SK-N-SH (cell line): ENCODE measurements around the gene GADL1. TPM values are rescaled to one million over a fixed set of nuclear protein-coding genes. Genes with fewer than 3 reads are reported as not detected.

Experiments used
- CTCF ChIA-PET: fragments of 300-600, 350-600 bp; formaldehyde crosslinking; extraction: SDS; loops from one replicate; lab custom pipeline; 2021; lab: Yijun Ruan, JAX
- POLR2A ChIA-PET: fragments of 350-600 bp; sonication (Branson Sonifier 250); formaldehyde crosslinking; extraction: SDS; loops from one replicate; lab custom pipeline; 2020; ENCODE audit warnings: antibody characterized with exemption, inconsistent platforms; lab: Yijun Ruan, JAX
- DNase-seq: peaks from one replicate; pipeline ENCODE4 v3.0.0; 2012
- H2AFZ ChIP-seq: fragments of 200-600 bp; sonication (generic); 2 replicates; pipeline ENCODE4 v1.8.1; 2016; ENCODE audit warnings: antibody characterized with exemption, mild to moderate bottlenecking, low read depth
- H3F3A ChIP-seq: fragments of 200-600 bp; sonication (generic); replicated peaks from 2 replicates; pipeline ENCODE3; 2016; ENCODE audit warnings: antibody characterized with exemption, mild to moderate bottlenecking; ENCODE audit not compliant: insufficient read depth
- H3K27ac ChIP-seq, 2 experiments: fragments of 200-500 bp in 1 of 2; fragments of 200-600 bp in 1 of 2; sonication (Bioruptor generic) in 1 of 2; sonication (generic), shearing (Covaris generic) in 1 of 2; 2 replicates each; pipeline versions ENCODE4 v1.5.1 to v1.6.1; 2014 to 2016; ENCODE audit warnings: low read depth in 2 of 2, inconsistent platforms in 1 of 2, low read length in 1 of 2, mild to moderate bottlenecking in 1 of 2, mixed read lengths in 1 of 2
- H3K27me3 ChIP-seq: fragments of 200-600 bp; sonication (generic), shearing (Covaris generic); 2 replicates; pipeline ENCODE4 v1.6.1; 2016; ENCODE audit warnings: mixed run types; ENCODE audit not compliant: insufficient read depth
- H3K36me3 ChIP-seq, 2 experiments: fragments of 200-500 bp in 1 of 2; fragments of 200-600 bp in 1 of 2; sonication (Bioruptor generic) in 1 of 2; sonication (generic) in 1 of 2; replicated peaks in 1 of 2; 2 replicates each; pipeline versions ENCODE3 to v1.5.1; 2014 to 2016; ENCODE audit warnings: low read length in 1 of 2, mild to moderate bottlenecking in 1 of 2; ENCODE audit not compliant: insufficient read depth in 2 of 2, control insufficient read depth in 1 of 2
- H3K4me1 ChIP-seq, 2 experiments: fragments of 200-500 bp in 1 of 2; fragments of 200-600 bp in 1 of 2; sonication (Bioruptor generic) in 1 of 2; sonication (generic), shearing (Covaris generic) in 1 of 2; 2 replicates each; pipeline versions ENCODE4 v1.5.1 to v1.6.1; 2014 to 2016; ENCODE audit warnings: low read depth in 1 of 2, low read length in 1 of 2, mixed run types in 1 of 2; ENCODE audit not compliant: insufficient read depth in 2 of 2, control insufficient read depth in 1 of 2
- H3K4me2 ChIP-seq: fragments of 200-600 bp; sonication (generic), shearing (Covaris generic); 2 replicates; pipeline ENCODE4 v1.6.1; 2017; ENCODE audit warnings: mixed run types
- H3K4me3 ChIP-seq, 2 experiments: fragments of 200-500 bp in 1 of 2; fragments of 200-600 bp in 1 of 2; sonication (Bioruptor generic) in 1 of 2; sonication (generic), shearing (Covaris generic) in 1 of 2; 2 replicates each; pipeline versions ENCODE4 v1.5.1 to v1.8.1; 2014 to 2016; ENCODE audit warnings: low read depth in 2 of 2, inconsistent platforms in 1 of 2, low read length in 1 of 2, mild to moderate bottlenecking in 1 of 2, mixed read lengths in 1 of 2, moderate library complexity in 1 of 2
- H3K79me2 ChIP-seq: fragments of 200-600 bp; sonication (generic); 2 replicates; pipeline ENCODE4 v1.8.1; 2017; ENCODE audit warnings: mild to moderate bottlenecking; ENCODE audit not compliant: insufficient read depth
- H3K9ac ChIP-seq: fragments of 200-600 bp; sonication (generic); 2 replicates; pipeline ENCODE4 v1.6.1; 2017; ENCODE audit warnings: mixed run types
- H3K9me2 ChIP-seq: fragments of 200-600 bp; sonication (generic); 2 replicates; pipeline ENCODE4 v1.6.1; 2017; ENCODE audit warnings: mixed run types
- H3K9me3 ChIP-seq: fragments of 200-600 bp; sonication (generic); 2 replicates; pipeline ENCODE4 v1.6.1; 2017; ENCODE audit warnings: mixed run types, mild to moderate bottlenecking, moderate library complexity
- H4K20me1 ChIP-seq: fragments of 200-600 bp; sonication (generic); 2 replicates; pipeline ENCODE4 v1.6.1; 2017; ENCODE audit warnings: mild to moderate bottlenecking, mixed run types; ENCODE audit not compliant: insufficient read depth
- CHD2 ChIP-seq: fragments of 150-350 bp; IDR thresholded peaks from 2 replicates; pipeline ENCODE4 v1.6.1; 2018; ENCODE audit warnings: low read length; ENCODE audit not compliant: partially characterized antibody
- CTCF ChIP-seq: fragments of 200-600 bp; sonication (generic); IDR thresholded peaks from 2 replicates; pipeline ENCODE4 v1.6.1; 2017; ENCODE audit warnings: antibody characterized with exemption, mild to moderate bottlenecking, moderate library complexity
- EZH2phosphoT487 ChIP-seq: fragments of 200-600 bp; sonication (generic); IDR thresholded peaks from 2 replicates; pipeline ENCODE4 v1.6.1; 2017; ENCODE audit warnings: low read depth, mixed run types, mild to moderate bottlenecking, antibody characterized with exemption, moderate library complexity, borderline replicate concordance
- JUND ChIP-seq: IDR thresholded peaks from 2 replicates; pipeline ENCODE4 v1.4.0; 2012
- MAX ChIP-seq: IDR thresholded peaks from 2 replicates; pipeline ENCODE4 v1.4.0; 2012; ENCODE audit warnings: low read depth
- MXI1 ChIP-seq: IDR thresholded peaks from 2 replicates; pipeline ENCODE4 v1.6.1; 2012; ENCODE audit warnings: mild to moderate bottlenecking, low read depth, low read length, improper control_type of control experiment
- RAD21 ChIP-seq: IDR thresholded peaks from 2 replicates; pipeline ENCODE4 v1.6.1; 2012; ENCODE audit warnings: mild to moderate bottlenecking, low read length
- RFX5 ChIP-seq: IDR thresholded peaks from 2 replicates; pipeline ENCODE4 v1.6.1; 2012; ENCODE audit warnings: mild to moderate bottlenecking, improper control_type of control experiment, low read length
- USF1 ChIP-seq: IDR thresholded peaks from 2 replicates; pipeline ENCODE4 v1.4.0; 2012; ENCODE audit warnings: low read depth, borderline replicate concordance
- ZBTB33 ChIP-seq: IDR thresholded peaks from 2 replicates; pipeline ENCODE4 v1.4.0; 2012; ENCODE audit warnings: low read depth, borderline replicate concordance
- WGBS: methylation state at CpG from one replicate; pipeline ENCODE4 v1.1.6; 2017; ENCODE audit warnings: low lambda C conversion rate; 5-methylcytosine and 5-hydroxymethylcytosine counted together
- polyA plus RNA-seq, 3 experiments: library from polyadenylated mRNA; depleted of rRNA; stranded (reverse); fragments of >200 nt; gene quantifications; 2 replicates each; pipeline ENCODE4 v1.2.3, GENCODE V29; 2012

Gene GADL1
- polyA plus RNA-seq, 1 of the 3 experiments (the other 2 are of a cell fraction) = not detected

- Histone ChIP-seq H3K27ac (no peak overlapping the region), H2AFZ (no peak overlapping the region), H3K27me3 (no peaks in the 10 kb centered on the region), H3K9ac (no peak overlapping the region), H3K4me3 (no peak overlapping the region), H3K4me1 (no peaks in the 10 kb centered on the region), H3K9me3 (no peaks in the 10 kb centered on the region), H3K4me2 (no peak overlapping the region), H4K20me1 (no peaks in the 10 kb centered on the region), H3K36me3 (no peaks in the 10 kb centered on the region), H3K79me2 (no peaks in the 10 kb centered on the region), H3F3A (no peaks in the 10 kb centered on the region), H3K9me2 (no peaks in the 10 kb centered on the region)
- WGBS = 50% methylated on average over 1 of the region's 1 CpG
- ChIA-PET CTCF (no interaction called here), POLR2A (no interaction called here)
- TF ChIP-seq CTCF (no peak), RFX5 (no peak), USF1 (no peak), EZH2phosphoT487 (no peak)
- DNase-seq = no peak
Measured at GRCh38 chr3:30918761-30919160, 24.3 kb upstream of the GADL1 start.

GRCh38 chr3:30915782-30916181 is 21.3 kb upstream of the GADL1 start:
- no peaks in the 10 kb centered on the region for H3K27me3 ChIP-seq
- no peak overlapping the region for H3K9ac ChIP-seq
- TF ChIP-seq JUND (no peak), CTCF (no peak)
- TF ChIP-seq, all 33 proteins: peak for 0
- Histone ChIP-seq H4K20me1 (no peaks in the 10 kb centered on the region), H3K4me2 (no peak overlapping the region), H3K4me1 (no peaks in the 10 kb centered on the region), H3F3A (no peaks in the 10 kb centered on the region), H3K36me3 (no peaks in the 10 kb centered on the region), H3K4me3 (no peak overlapping the region), H2AFZ (no peak overlapping the region), H3K79me2 (no peaks in the 10 kb centered on the region), H3K9me3 (no peaks in the 10 kb centered on the region), H3K9me2 (no peaks in the 10 kb centered on the region), H3K27ac (no peak overlapping the region)
- POLR2A ChIA-PET = no interaction called here
- CTCF ChIA-PET = interaction anchor here (1.0 to 1.3 kb wide), 2 partner anchors 13 to 22 kb away, joined by 3 to 5 read pairs; no protein-coding TSS in a partner anchor
- DNase-seq = no peak

- no peaks in the 10 kb centered on the region for H3K79me2 ChIP-seq
- H2AFZ ChIP-seq = no peak overlapping the region
- TF ChIP-seq MAX (no peak), CHD2 (no peak), JUND (no peak), RAD21 (no peak), ZBTB33 (no peak), MXI1 (no peak)
- no peaks in the 10 kb centered on the region for H3K36me3 ChIP-seq
- no peak overlapping the region for H3K4me2 ChIP-seq
- H4K20me1 ChIP-seq = no peaks in the 10 kb centered on the region
- ChIA-PET POLR2A (no interaction called here), CTCF (interaction anchor here (0.8 to 1.6 kb wide), 3 partner anchors 8 to 59 kb away, joined by 4 to 5 read pairs (median 4); no protein-coding TSS in a partner anchor)
- H3K4me1 ChIP-seq = no peaks in the 10 kb centered on the region
- DNase-seq = no peak
- H3F3A ChIP-seq = no peaks in the 10 kb centered on the region
- WGBS = 53% methylated on average over 4 of the region's 4 CpGs
- H3K27ac ChIP-seq = no peak overlapping the region
- no peaks in the 10 kb centered on the region for H3K27me3 ChIP-seq
- H3K9me3 ChIP-seq = no peaks in the 10 kb centered on the region
- H3K9ac ChIP-seq = no peak overlapping the region
- no peaks in the 10 kb centered on the region for H3K9me2 ChIP-seq
- H3K4me3 ChIP-seq = no peak overlapping the region
Measured at GRCh38 chr3:30914696-30915095, 20.2 kb upstream of the GADL1 start.
